Ascending aorta (tissue), 2 donors: Measurements from ENCODE around the gene CLCA1. TPM values are rescaled to one million over a fixed set of nuclear protein-coding genes. Genes with fewer than 3 reads are reported as not detected.

Experiments
- DNase-seq, 2 donors: peaks; one replicate each; pipeline ENCODE4 v3.0.0-alpha.2; 2019; ENCODE audit warnings: low spot score in 2 of 2
- H3K27ac ChIP-seq, 2 donors: fragments of 200-600 bp; sonication (generic); one replicate each; pipeline ENCODE4 v1.5.1; 2016 to 2017; ENCODE audit warnings: mild to moderate bottlenecking in 1 of 2
- H3K27me3 ChIP-seq: fragments of 200-600 bp; sonication (generic); one replicate; pipeline ENCODE4 v1.5.1; 2017
- H3K36me3 ChIP-seq, 2 donors: fragments of 200-600 bp; sonication (generic); one replicate each; pipeline ENCODE4 v1.5.1; 2016
- H3K4me1 ChIP-seq, 2 donors: fragments of 200-600 bp; sonication (generic); one replicate each; pipeline ENCODE4 v1.5.1; 2016 to 2017; ENCODE audit warnings: mild to moderate bottlenecking in 1 of 2
- H3K4me3 ChIP-seq, 2 donors: fragments of 200-600 bp; sonication (generic); one replicate each; pipeline ENCODE4 v1.5.1; 2016 to 2017; ENCODE audit warnings: mild to moderate bottlenecking in 1 of 2
- H3K9me3 ChIP-seq, 2 donors: fragments of 200-600 bp; sonication (generic); one replicate each; pipeline ENCODE4 v1.5.1; 2016
- CTCF ChIP-seq, 3 experiments: fragments of 200-600 bp in 2 of 3; fragments of 450-650 bp in 1 of 3; sonication (generic) in 2 of 3; IDR thresholded peaks; one replicate each; pipeline ENCODE4 v1.5.1; 2016 to 2019; ENCODE audit warnings: antibody characterized with exemption in 3 of 3, mild to moderate bottlenecking in 1 of 3, moderate library complexity in 1 of 3
- intact Hi-C: fragments of 100-400 bp; cut with DNase I; formaldehyde crosslinking; loops from one replicate; pipeline ENCODE4 v1.15.1; 2023
- total RNA-seq: library from RNA; depleted of rRNA; stranded (reverse); fragments of >200 nt; gene quantifications from one replicate; pipeline ENCODE4 v1.1.0, GENCODE V29; 2016

CLCA1 gene
- total RNA-seq, 1 donor from 2014 or later, result not detected

- DNase-seq, result no peak
- no peaks in the 10 kb centered on the region for H3K4me1 ChIP-seq
- no peaks in the 10 kb centered on the region for H3K9me3 ChIP-seq
- no peak for TF ChIP-seq CTCF (IDR thresholded peaks at IDR 0.05)
- no peak overlapping the region for H3K27ac ChIP-seq
- no peak overlapping the region for H3K4me3 ChIP-seq
- H3K36me3 ChIP-seq, result no peaks in the 10 kb centered on the region
- H3K27me3 ChIP-seq, result no peaks in the 10 kb centered on the region
- intact Hi-C loops, result no loop called here
Observed at GRCh38 chr1:86538775-86539174, 70.0 kb downstream of the CLCA1 start.

- Histone ChIP-seq H3K4me1 (no peaks in the 10 kb centered on the region), H3K36me3 (no peaks in the 10 kb centered on the region), H3K4me3 (no peak overlapping the region), H3K27ac (no peak overlapping the region), H3K9me3 (no peaks in the 10 kb centered on the region), H3K27me3 (no peaks in the 10 kb centered on the region)
- DNase-seq, result no peak
- intact Hi-C loops, result no loop called here
- no peak for TF ChIP-seq CTCF (IDR thresholded peaks at IDR 0.05)
Observed at GRCh38 chr1:86541859-86542258, 73.1 kb downstream of the CLCA1 start.

- no peaks in the 10 kb centered on the region for H3K9me3 ChIP-seq
- no peak for TF ChIP-seq CTCF (IDR thresholded peaks at IDR 0.05)
- no peak overlapping the region for H3K27ac ChIP-seq
- H3K4me3 ChIP-seq, result no peak overlapping the region
- DNase-seq, result no peak
- intact Hi-C loops, result no loop called here
- no peaks in the 10 kb centered on the region for H3K4me1 ChIP-seq
- H3K27me3 ChIP-seq, result no peaks in the 10 kb centered on the region
- H3K36me3 ChIP-seq, result no peaks in the 10 kb centered on the region
Observed at GRCh38 chr1:86542631-86543030, 73.9 kb downstream of the CLCA1 start.

DNA sequence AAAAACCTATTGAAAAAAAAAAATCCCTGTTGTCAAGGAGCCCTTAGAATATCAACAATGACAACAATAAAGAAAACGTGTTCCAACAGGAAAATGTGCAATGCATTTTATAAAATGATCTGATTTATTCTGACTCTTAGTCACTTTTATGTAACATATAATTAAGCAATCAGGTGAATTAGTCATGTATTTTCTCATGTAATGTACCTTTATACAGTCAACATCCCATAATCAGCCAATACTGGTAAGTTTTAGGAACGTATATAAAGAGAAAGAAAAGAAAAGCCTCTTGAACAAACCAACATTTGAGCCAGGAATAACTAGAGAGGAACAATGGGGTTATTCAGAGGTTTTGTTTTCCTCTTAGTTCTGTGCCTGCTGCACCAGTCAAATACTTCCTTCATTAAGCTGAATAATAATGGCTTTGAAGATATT lies 78.1 kb downstream of the CLCA1 start, which contains the start of gene CLCA4:
Gene CLCA4, plus strand, starts transcription at position 292 of the 435 bp plus-strand sequence. Its CDS starts 42 bp downstream, at position 334.
- DNase-seq, result no peak
- H3K9me3 ChIP-seq, result no peaks in the 10 kb centered on the region
- intact Hi-C loops, result no loop called here

DNA sequence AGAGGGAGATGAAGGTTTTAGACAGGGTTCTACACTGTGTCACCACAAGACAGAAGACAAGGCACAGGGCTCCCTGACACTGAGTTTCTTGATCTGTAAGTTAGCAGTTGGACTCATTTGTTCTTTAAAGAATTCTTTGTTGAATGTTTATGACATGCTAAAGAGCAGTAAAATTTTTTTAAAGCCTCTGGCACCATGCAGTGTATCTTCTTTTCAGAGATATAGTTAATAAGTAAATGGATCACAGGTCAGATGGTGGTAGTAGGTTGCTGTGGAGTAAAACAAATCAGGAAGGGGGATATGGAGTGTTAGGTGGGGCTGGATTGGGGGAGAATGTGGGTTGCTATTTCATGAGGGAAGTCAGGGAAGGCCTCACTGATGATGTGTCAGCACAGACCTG lies 80.1 kb downstream of the CLCA1 start:
- intact Hi-C loops, result no loop called here
- H3K27me3 ChIP-seq, result no peaks in the 10 kb centered on the region

More for the DNA sequence above, 78.1 kb downstream of the CLCA1 start, which contains the start of gene CLCA4:
- H3K27ac ChIP-seq, result no peak within 1 kb of the TSS
- H3K36me3 ChIP-seq, result no peaks in the 10 kb centered on the region
- H3K4me1 ChIP-seq, result no peaks in the 10 kb centered on the region
- TF ChIP-seq CTCF (IDR thresholded peaks at IDR 0.05), result no peak
- no peak within 1 kb of the TSS for H3K4me3 ChIP-seq
- H3K27me3 ChIP-seq, result no peaks in the 10 kb centered on the region

More for the DNA sequence above, 80.1 kb downstream of the CLCA1 start:
- no peaks in the 10 kb centered on the region for H3K9me3 ChIP-seq
- no peak overlapping the region for H3K27ac ChIP-seq
- no peaks in the 10 kb centered on the region for H3K36me3 ChIP-seq
- no peaks in the 10 kb centered on the region for H3K4me1 ChIP-seq
- H3K4me3 ChIP-seq, result no peak overlapping the region
- no peak for DNase-seq
- TF ChIP-seq CTCF (IDR thresholded peaks at IDR 0.05), result no peak

Other genes with a start within 250 kb of the CLCA1 start
- 6.2 TPM for gene ODF2L, start 72.6 kb upstream of the CLCA1 start, total RNA-seq
- gene CLCA2, start 44.8 kb upstream of the CLCA1 start, total RNA-seq, result not detected
- gene CLCA4, start 78.2 kb downstream of the CLCA1 start, total RNA-seq, result not detected
- 28.9 TPM for gene SH3GLB1, start 235.6 kb downstream of the CLCA1 start, total RNA-seq